Vagina (tissue), 2 donors: ENCODE measurements around the gene UNC5B. TPM values are rescaled to one million over a fixed set of nuclear protein-coding genes. Genes with fewer than 3 reads are reported as not detected.

ENCODE experiments used
- DNase-seq, 2 donors: peaks; one replicate each; pipeline ENCODE4 v3.0.0-alpha.2; 2017; ENCODE audit errors: extremely low spot score in 2 of 2
- H3K27ac ChIP-seq: fragments of 200-600 bp; sonication (generic); one replicate; pipeline ENCODE4 v1.5.1; 2019
- H3K27me3 ChIP-seq: fragments of 200-600 bp; sonication (generic); one replicate; pipeline ENCODE4 v1.5.1; 2019
- H3K36me3 ChIP-seq, 2 donors: fragments of 200-600 bp; sonication (generic); one replicate each; pipeline ENCODE4 v1.5.1; 2017 to 2019
- H3K4me1 ChIP-seq: fragments of 200-600 bp; sonication (generic); one replicate; pipeline ENCODE4 v1.5.1; 2019
- H3K4me3 ChIP-seq, 2 donors: fragments of 200-600 bp; sonication (generic); 1 replicate in 1 of 2; 2 replicates in 1 of 2; pipeline ENCODE4 v1.5.1; 2016 to 2019
- H3K9me3 ChIP-seq: fragments of 200-600 bp; sonication (generic); one replicate; pipeline ENCODE4 v1.5.1; 2019
- CTCF ChIP-seq, 3 experiments: fragments of 450-650 bp in 2 of 3; fragments of 200-600 bp in 1 of 3; sonication (generic) in 1 of 3; IDR thresholded peaks; one replicate each; pipeline ENCODE4 v1.5.1; 2017 to 2019; ENCODE audit warnings: antibody characterized with exemption in 3 of 3, mild to moderate bottlenecking in 2 of 3, moderate library complexity in 2 of 3
- POLR2A ChIP-seq, 2 donors: fragments of 450-650 bp; IDR thresholded peaks; one replicate each; pipeline ENCODE4 v1.6.1; 2017; ENCODE audit warnings: antibody characterized with exemption in 2 of 2, mild to moderate bottlenecking in 2 of 2, moderate library complexity in 2 of 2
- POLR2AphosphoS5 ChIP-seq, 2 donors: sonication (generic); formaldehyde crosslinking; IDR thresholded peaks; one replicate each; pipeline ENCODE4 v1.9.0; 2017; ENCODE audit warnings: antibody characterized with exemption in 2 of 2, mild to moderate bottlenecking in 2 of 2, low read depth in 1 of 2; ENCODE audit not compliant: insufficient read depth in 1 of 2
- intact Hi-C: fragments of 100-400 bp; cut with DNase I; formaldehyde crosslinking; loops from one replicate; pipeline ENCODE4 v1.15.1; 2023
- total RNA-seq: library from RNA; depleted of rRNA; stranded (reverse); fragments of >200 nt; gene quantifications from one replicate; pipeline ENCODE4 v1.2.3, GENCODE V29; 2016

The UNC5B gene
- total RNA-seq, 1 donor from 2014 or later, result 24.3 TPM

- no peak for DNase-seq
- H3K4me1 ChIP-seq, result peaks cover 88% of the 10 kb centered on the region
- no peaks in the 10 kb centered on the region for H3K36me3 ChIP-seq
- no peaks in the 10 kb centered on the region for H3K27me3 ChIP-seq
- peak overlapping the region; percentile 25 for H3K27ac ChIP-seq
- no peak for TF ChIP-seq CTCF (IDR thresholded peaks at IDR 0.05)
- no peak for TF ChIP-seq POLR2A (IDR thresholded peaks at IDR 0.05)
- no peak for TF ChIP-seq POLR2AphosphoS5 (IDR thresholded peaks at IDR 0.05; ENCODE audit: insufficient read depth in 1 of 2, low read depth in 1 of 2)
- H3K9me3 ChIP-seq, result no peaks in the 10 kb centered on the region
- intact Hi-C loops, result no loop called here
- H3K4me3 ChIP-seq, result no peak overlapping the region
These were observed 46.2 kb downstream of the UNC5B start for GRCh38 chr10:71258446-71259145.

DNA sequence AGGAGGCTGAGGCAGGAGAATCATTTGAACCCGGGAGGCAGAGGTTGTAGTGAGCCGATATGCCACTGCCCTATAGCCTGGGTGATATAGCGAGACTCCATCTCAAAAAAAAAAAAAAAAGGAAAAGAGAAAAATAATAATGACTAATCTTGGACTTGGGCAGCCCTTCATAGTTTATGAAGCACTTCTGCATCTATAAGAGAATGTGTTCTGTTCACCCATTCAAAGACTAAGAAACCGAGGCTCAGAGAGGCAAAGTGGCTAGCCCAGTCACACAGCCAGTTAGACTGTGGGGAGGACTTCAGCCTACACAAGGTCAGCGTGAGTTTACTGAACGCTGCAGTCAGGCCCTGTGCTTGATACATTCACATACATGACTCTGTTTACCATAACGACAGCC, 46.9 kb downstream of the UNC5B start:
- Histone ChIP-seq H3K9me3 (no peaks in the 10 kb centered on the region), H3K27ac (peak overlapping the region; percentile 75), H3K4me3 (no peak overlapping the region), H3K4me1 (peaks cover 86% of the 10 kb centered on the region), H3K27me3 (no peaks in the 10 kb centered on the region), H3K36me3 (no peaks in the 10 kb centered on the region)
- intact Hi-C loops, result no loop called here
- TF ChIP-seq CTCF (IDR thresholded peaks at IDR 0.05), result no peak
- DNase-seq, result no peak

DNA sequence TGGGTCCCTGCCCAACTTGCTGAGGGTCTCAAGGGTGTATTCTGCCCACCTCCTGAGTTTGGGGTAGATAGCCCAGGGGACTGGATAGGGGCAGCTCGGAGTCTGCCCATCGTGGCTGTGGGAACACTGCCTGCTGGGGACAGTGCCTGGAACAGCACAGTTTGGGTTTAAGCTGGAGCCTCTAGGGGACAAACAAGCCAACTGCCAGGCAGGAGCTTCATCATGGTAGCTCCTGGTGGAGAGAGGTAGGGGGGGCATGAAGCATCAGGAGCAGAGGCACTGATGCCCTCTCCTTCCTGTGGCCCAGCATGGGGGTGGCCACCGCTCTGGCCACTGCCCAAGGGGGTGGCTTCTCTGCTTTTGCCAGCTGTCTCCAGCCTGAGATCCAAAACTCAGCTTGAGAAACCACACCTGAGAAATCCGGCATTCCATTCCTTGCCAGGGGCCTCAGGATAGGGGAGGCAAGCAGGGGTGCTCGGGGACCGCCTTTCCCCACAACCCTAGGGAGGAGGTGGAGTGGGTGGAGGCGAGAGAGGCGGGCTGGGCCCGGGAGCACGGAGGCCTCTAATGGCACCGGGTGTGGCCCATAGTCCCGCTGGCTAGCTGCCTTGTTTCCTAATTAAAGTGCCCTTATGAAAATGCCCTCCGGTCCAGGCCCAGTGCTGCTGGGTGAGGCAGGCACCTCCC, 47.6 kb downstream of the UNC5B start:
- TF ChIP-seq CTCF (IDR thresholded peaks at IDR 0.05) (no peak), POLR2A (IDR thresholded peaks at IDR 0.05) (no peak), POLR2AphosphoS5 (IDR thresholded peaks at IDR 0.05; ENCODE audit: insufficient read depth in 1 of 2, low read depth in 1 of 2) (no peak)

DNA sequence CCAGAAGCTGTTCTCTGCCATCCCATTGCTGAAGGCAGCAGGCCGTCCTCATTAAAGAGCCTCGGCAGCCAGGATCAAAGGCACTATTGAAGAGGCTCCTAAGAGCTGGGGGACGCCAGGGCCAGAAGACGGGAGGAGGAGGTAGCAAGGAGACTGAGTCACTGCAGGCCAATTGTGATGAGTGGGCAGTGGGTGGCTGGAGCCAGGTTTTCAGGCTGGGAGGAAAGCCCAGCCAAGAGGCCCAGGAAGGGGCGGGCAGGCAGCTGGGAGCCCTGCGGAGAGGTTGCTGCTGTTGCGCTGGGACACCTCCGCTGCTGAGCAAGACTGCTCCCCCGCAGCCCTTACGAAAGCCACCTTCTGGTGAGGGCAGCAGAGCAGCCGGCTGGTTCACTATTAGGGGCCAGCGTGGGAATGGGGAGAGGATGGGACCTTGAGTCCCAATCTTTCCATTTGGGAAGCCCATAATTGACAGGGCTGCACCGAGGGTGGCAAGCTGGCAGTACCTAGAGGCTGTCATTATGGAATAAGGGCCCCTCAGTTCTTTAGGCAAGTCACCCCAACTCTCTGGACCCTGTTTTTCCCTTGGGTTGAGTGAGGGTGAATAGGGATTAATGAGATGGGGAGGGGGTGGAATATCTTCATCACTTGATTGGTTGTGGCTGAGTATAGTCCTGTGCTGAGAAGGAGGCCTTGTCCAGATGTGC, 48.4 kb downstream of the UNC5B start:
- Histone ChIP-seq H3K9me3 (no peaks in the 10 kb centered on the region), H3K27ac (peak overlapping the region; percentile 75), H3K36me3 (no peaks in the 10 kb centered on the region), H3K4me1 (peaks cover 81% of the 10 kb centered on the region), H3K4me3 (no peak overlapping the region), H3K27me3 (no peaks in the 10 kb centered on the region)
- DNase-seq, result peak in 1 of 2 donors; percentile 93
- intact Hi-C loops, result loop anchor here (10.0 kb wide), 1 partner anchor 46 kb away; the partner anchor contains the start of gene UNC5B
- TF ChIP-seq POLR2A (IDR thresholded peaks at IDR 0.05), result no peak
- TF ChIP-seq CTCF (IDR thresholded peaks at IDR 0.05), result no peak
- TF ChIP-seq POLR2AphosphoS5 (IDR thresholded peaks at IDR 0.05; ENCODE audit: insufficient read depth in 1 of 2, low read depth in 1 of 2), result peak in 1 of 2 donors; percentile 69

More for the DNA sequence above, 47.6 kb downstream of the UNC5B start:
- Histone ChIP-seq H3K27ac (peak overlapping the region; percentile 75), H3K36me3 (no peaks in the 10 kb centered on the region), H3K9me3 (no peaks in the 10 kb centered on the region), H3K27me3 (no peaks in the 10 kb centered on the region), H3K4me1 (peaks cover 83% of the 10 kb centered on the region), H3K4me3 (no peak overlapping the region)
- no peak for DNase-seq
- intact Hi-C loops, result loop anchor here (10.0 kb wide), 1 partner anchor 45 kb away; the partner anchor contains the start of gene UNC5B
